HEK293 (cell line): Measurements from ENCODE around the gene CAPN5.
"Not testable (repeated sequence)": the region's sequence is repeated elsewhere in the genome, so short reads cannot be mapped to it uniquely, and the experiment has no call there.

Source experiments
- CTCF ChIA-PET: fragments of 350-600 bp; formaldehyde crosslinking; extraction: SDS; loops from one replicate; lab custom pipeline; 2021; ENCODE audit warnings: antibody characterized with exemption; lab: Yijun Ruan, JAX
- POLR2A ChIA-PET: fragments of 300-600 bp; formaldehyde crosslinking; extraction: SDS; loops from one replicate; lab custom pipeline; 2020; ENCODE audit warnings: antibody characterized with exemption, inconsistent platforms; lab: Yijun Ruan, JAX
- H3K27ac ChIP-seq: fragments of 200-500 bp; sonication (Bioruptor generic); 2 replicates; pipeline ENCODE4 v1.5.1; 2014; ENCODE audit warnings: low read depth, low read length, control low read depth, inconsistent platforms; ENCODE audit errors: extremely low read depth
- H3K36me3 ChIP-seq, 2 experiments: fragments of 200-500 bp in 1 of 2; sonication (Bioruptor generic) in 1 of 2; 1 replicate in 1 of 2; 2 replicates in 1 of 2; pipeline ENCODE4 v1.5.1; 2014 to 2017; ENCODE audit warnings: inconsistent platforms in 2 of 2, low read length in 2 of 2; ENCODE audit not compliant: control insufficient read depth in 2 of 2, insufficient read depth in 1 of 2
- H3K4me1 ChIP-seq: fragments of 200-500 bp; sonication (Bioruptor generic); 2 replicates; pipeline ENCODE4 v1.5.1; 2014; ENCODE audit warnings: mild to moderate bottlenecking, low read length, inconsistent platforms; ENCODE audit not compliant: control insufficient read depth, insufficient read depth
- H3K4me3 ChIP-seq: 2 replicates; pipeline ENCODE4 v1.5.1; 2011; ENCODE audit warnings: low read depth, mild to moderate bottlenecking, control low read depth, low read length, moderate library complexity
- H3K9me3 ChIP-seq: fragments of 200-500 bp; sonication (Bioruptor generic); 2 replicates; pipeline ENCODE4 v1.5.1; 2014; ENCODE audit warnings: low read depth, low read length, inconsistent platforms; ENCODE audit not compliant: control insufficient read depth, insufficient read depth
- EGR2 ChIP-seq: fragments of 450-650 bp; formaldehyde crosslinking; IDR thresholded peaks from 2 replicates; pipeline ENCODE4 v1.5.1; 2016; ENCODE audit warnings: low read depth, missing biosample characterization, missing genetic modification characterization
- GLIS1 ChIP-seq: fragments of 450-650 bp; formaldehyde crosslinking; IDR thresholded peaks from 2 replicates; pipeline ENCODE4 v1.5.1; 2016; ENCODE audit warnings: missing biosample characterization, missing genetic modification characterization
- GLIS2 ChIP-seq: fragments of 450-650 bp; formaldehyde crosslinking; IDR thresholded peaks from 2 replicates; pipeline ENCODE4 v1.5.1; 2016; ENCODE audit warnings: missing biosample characterization, missing genetic modification characterization
- KLF1 ChIP-seq: fragments of 450-650 bp; formaldehyde crosslinking; IDR thresholded peaks from 2 replicates; pipeline ENCODE4 v1.5.1; 2016; ENCODE audit warnings: missing biosample characterization, missing genetic modification characterization
- ZBTB17 ChIP-seq: fragments of 450-650 bp; formaldehyde crosslinking; IDR thresholded peaks from 2 replicates; pipeline ENCODE4 v1.5.1; 2016; ENCODE audit warnings: missing biosample characterization, missing genetic modification characterization
- ZIC2 ChIP-seq: fragments of 450-650 bp; formaldehyde crosslinking; IDR thresholded peaks from 2 replicates; pipeline ENCODE4 v1.5.1; 2016; ENCODE audit warnings: missing biosample characterization, missing genetic modification characterization
- ZNF146 ChIP-seq: fragments of 450-650 bp; formaldehyde crosslinking; IDR thresholded peaks from 2 replicates; pipeline ENCODE4 v1.5.1; 2016; ENCODE audit warnings: missing biosample characterization, missing genetic modification characterization
- ZNF169 ChIP-seq: fragments of 450-650 bp; formaldehyde crosslinking; IDR thresholded peaks from 2 replicates; pipeline ENCODE4 v1.5.1; 2016; ENCODE audit warnings: missing biosample characterization, missing genetic modification characterization
- ZNF473 ChIP-seq: fragments of 450-650 bp; formaldehyde crosslinking; IDR thresholded peaks from 2 replicates; pipeline ENCODE4 v1.5.1; 2017; ENCODE audit warnings: missing biosample characterization, missing genetic modification characterization
- ZNF610 ChIP-seq: fragments of 450-650 bp; formaldehyde crosslinking; IDR thresholded peaks from 2 replicates; pipeline ENCODE4 v1.5.1; 2016; ENCODE audit warnings: missing biosample characterization, missing genetic modification characterization, borderline replicate concordance
- ZNF707 ChIP-seq: fragments of 450-650 bp; formaldehyde crosslinking; IDR thresholded peaks from 2 replicates; pipeline ENCODE4 v1.5.1; 2016; ENCODE audit warnings: missing biosample characterization, missing genetic modification characterization
- ZNF768 ChIP-seq: fragments of 450-650 bp; formaldehyde crosslinking; IDR thresholded peaks from 2 replicates; pipeline ENCODE4 v1.5.1; 2018; ENCODE audit warnings: missing biosample characterization, mild to moderate bottlenecking, missing genetic modification characterization
- ZSCAN5A ChIP-seq: fragments of 450-650 bp; formaldehyde crosslinking; IDR thresholded peaks from 2 replicates; pipeline ENCODE4 v1.5.1; 2016; ENCODE audit warnings: missing biosample characterization, missing genetic modification characterization
- ZXDB ChIP-seq: fragments of 450-650 bp; formaldehyde crosslinking; IDR thresholded peaks from 2 replicates; pipeline ENCODE4 v1.5.1; 2016; ENCODE audit warnings: missing biosample characterization, missing genetic modification characterization
- TF ChIP-seq, protein P1 (sequence below): fragments of 450-650 bp; formaldehyde crosslinking; IDR thresholded peaks from 2 replicates; pipeline ENCODE4 v1.5.1; 2016; ENCODE audit warnings: missing biosample characterization, missing genetic modification characterization
- TF ChIP-seq, protein P2 (sequence below): fragments of 450-650 bp; formaldehyde crosslinking; IDR thresholded peaks from 2 replicates; pipeline ENCODE4 v1.5.1; 2017; ENCODE audit warnings: missing biosample characterization, missing genetic modification characterization

Gene CAPN5

DNA sequence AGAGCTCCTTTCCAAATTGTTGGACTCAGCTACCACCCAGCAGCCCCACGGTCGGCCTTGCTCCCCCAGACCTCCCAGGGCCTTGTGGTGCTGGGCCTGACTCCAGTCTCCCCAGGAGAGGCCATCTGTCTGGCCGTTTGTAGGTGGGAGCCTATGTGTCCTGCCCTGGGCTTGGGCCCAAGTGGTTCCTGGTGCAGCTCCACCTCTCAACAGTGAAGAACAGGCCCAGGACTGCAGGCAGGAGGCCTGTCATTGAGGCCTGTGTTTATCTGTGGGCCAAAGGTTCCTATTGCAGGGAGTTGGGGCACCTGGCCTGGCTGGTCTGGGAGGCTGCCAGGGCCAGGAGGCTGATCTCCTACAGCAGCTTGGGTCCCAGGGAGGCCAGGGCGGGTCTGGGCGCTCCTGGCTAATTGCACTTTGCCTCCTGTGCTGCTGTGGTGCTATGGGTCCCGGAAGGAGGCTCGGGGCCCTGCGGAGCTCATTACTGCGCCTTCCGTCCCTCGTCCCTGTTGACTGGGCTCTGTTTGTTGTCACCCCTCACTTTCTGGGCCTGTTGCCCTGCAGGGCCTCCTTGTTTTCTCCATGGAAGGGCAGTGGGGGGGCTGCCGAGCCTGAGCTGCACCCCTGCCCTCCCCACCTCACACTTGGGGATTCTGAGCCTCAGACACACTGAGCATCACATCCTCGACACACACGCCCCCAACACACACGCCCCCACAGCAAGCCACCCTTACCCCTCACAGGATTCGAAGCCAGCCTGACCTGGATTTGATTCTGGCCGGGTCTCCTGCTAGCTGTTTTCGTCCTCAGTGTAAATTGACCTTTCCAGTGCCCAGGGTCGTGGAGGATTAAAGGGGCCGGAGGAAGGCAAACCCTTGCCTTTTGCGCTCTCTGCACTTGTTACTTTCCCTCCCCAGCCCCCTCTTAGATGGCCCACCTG lies 29.1 kb downstream of the CAPN5 start:
- H3K4me1 ChIP-seq, result no peaks in the 10 kb centered on the region
- H3K27ac ChIP-seq, result no peak overlapping the region
- no peaks in the 10 kb centered on the region for H3K9me3 ChIP-seq
- POLR2A ChIA-PET, result interaction anchor here (1.2 kb wide), 1 partner anchor 48 kb away, joined by 4 read pairs; no protein-coding TSS in a partner anchor
- TF ChIP-seq ZNF707 (no peak), GLIS1 (tag by site-specific recombination) (peak; percentile 74), ZSCAN5A (no peak), GLIS2 (tag by site-specific recombination) (no peak), ZIC2 (tag by site-specific recombination) (peak; percentile 16)
- TF ChIP-seq, protein P1, sequence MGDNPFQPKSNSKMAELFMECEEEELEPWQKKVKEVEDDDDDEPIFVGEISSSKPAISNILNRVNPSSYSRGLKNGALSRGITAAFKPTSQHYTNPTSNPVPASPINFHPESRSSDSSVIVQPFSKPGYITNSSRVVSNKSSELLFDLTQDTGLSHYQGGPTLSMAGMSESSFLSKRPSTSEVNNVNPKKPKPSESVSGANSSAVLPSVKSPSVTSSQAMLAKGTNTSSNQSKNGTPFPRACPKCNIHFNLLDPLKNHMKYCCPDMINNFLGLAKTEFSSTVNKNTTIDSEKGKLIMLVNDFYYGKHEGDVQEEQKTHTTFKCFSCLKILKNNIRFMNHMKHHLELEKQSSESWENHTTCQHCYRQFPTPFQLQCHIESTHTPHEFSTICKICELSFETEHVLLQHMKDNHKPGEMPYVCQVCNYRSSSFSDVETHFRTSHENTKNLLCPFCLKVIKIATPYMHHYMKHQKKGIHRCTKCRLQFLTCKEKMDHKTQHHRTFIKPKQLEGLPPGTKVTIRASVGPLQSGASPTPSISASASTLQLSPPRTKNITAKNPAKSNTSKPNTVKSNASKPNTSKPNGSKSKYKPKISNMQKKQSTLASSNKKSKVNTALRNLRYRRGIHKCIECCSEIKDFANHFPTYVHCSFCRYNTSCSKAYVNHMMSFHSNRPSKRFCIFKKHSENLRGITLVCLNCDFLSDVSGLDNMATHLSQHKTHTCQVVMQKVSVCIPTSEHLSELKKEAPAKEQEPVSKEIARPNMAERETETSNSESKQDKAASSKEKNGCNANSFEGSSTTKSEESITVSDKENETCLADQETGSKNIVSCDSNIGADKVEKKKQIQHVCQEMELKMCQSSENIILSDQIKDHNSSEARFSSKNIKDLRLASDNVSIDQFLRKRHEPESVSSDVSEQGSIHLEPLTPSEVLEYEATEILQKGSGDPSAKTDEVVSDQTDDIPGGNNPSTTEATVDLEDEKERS (tag by site-specific recombination), result no peak
- TF ChIP-seq, all 188 proteins: peak for 2
- no peaks in the 10 kb centered on the region for H3K36me3 ChIP-seq
- CTCF ChIA-PET, result interaction anchor here (0.5 to 1.4 kb wide), 5 partner anchors 17 to 176 kb away, joined by 3 read pairs; no protein-coding TSS in a partner anchor
- no peak overlapping the region for H3K4me3 ChIP-seq

- ChIA-PET POLR2A (interaction anchor here (1.2 kb wide), 1 partner anchor 49 kb away, joined by 4 read pairs; no protein-coding TSS in a partner anchor), CTCF (interaction anchor here (1.4 kb wide), 1 partner anchor 49 kb away, joined by 3 read pairs; no protein-coding TSS in a partner anchor)
- Histone ChIP-seq H3K9me3 (no peaks in the 10 kb centered on the region), H3K4me1 (no peaks in the 10 kb centered on the region), H3K4me3 (no peak overlapping the region), H3K27ac (no peak overlapping the region)
- peak; percentile 74 for TF ChIP-seq KLF1 (tag by site-specific recombination)
- TF ChIP-seq EGR2 (tag by site-specific recombination), result no peak
- peak; percentile 27; the same call in 1 of the 2 replicates for TF ChIP-seq GLIS1 (tag by site-specific recombination)
- TF ChIP-seq, all 188 proteins: peak for 2
- no peaks in the 10 kb centered on the region for H3K36me3 ChIP-seq
These were observed 29.8 kb downstream of the CAPN5 start for GRCh38 chr11:77096591-77097019.

GRCh38 chr11:77097180-77097579 lies 30.4 kb downstream of the CAPN5 start:
- H3K36me3 ChIP-seq, CTCF ChIA-PET, H3K4me1 ChIP-seq, H3K4me3 ChIP-seq, H3K9me3 ChIP-seq, H3K27ac ChIP-seq: not testable (repeated sequence)
- POLR2A ChIA-PET, result interaction anchor here (1.2 kb wide), 1 partner anchor 50 kb away, joined by 4 read pairs; no protein-coding TSS in a partner anchor

- H3K4me1 ChIP-seq, result no peaks in the 10 kb centered on the region
- no peaks in the 10 kb centered on the region for H3K9me3 ChIP-seq
- H3K36me3 ChIP-seq, result no peaks in the 10 kb centered on the region
- TF ChIP-seq ZNF146 (tag by site-specific recombination) (no peak), ZNF768 (no peak), ZXDB (tag by site-specific recombination) (no peak), ZNF610 (no peak), ZNF473 (tag by site-specific recombination) (no peak), ZBTB17 (tag by site-specific recombination) (no peak), ZNF169 (tag by site-specific recombination) (no peak)
- TF ChIP-seq, protein P2, sequence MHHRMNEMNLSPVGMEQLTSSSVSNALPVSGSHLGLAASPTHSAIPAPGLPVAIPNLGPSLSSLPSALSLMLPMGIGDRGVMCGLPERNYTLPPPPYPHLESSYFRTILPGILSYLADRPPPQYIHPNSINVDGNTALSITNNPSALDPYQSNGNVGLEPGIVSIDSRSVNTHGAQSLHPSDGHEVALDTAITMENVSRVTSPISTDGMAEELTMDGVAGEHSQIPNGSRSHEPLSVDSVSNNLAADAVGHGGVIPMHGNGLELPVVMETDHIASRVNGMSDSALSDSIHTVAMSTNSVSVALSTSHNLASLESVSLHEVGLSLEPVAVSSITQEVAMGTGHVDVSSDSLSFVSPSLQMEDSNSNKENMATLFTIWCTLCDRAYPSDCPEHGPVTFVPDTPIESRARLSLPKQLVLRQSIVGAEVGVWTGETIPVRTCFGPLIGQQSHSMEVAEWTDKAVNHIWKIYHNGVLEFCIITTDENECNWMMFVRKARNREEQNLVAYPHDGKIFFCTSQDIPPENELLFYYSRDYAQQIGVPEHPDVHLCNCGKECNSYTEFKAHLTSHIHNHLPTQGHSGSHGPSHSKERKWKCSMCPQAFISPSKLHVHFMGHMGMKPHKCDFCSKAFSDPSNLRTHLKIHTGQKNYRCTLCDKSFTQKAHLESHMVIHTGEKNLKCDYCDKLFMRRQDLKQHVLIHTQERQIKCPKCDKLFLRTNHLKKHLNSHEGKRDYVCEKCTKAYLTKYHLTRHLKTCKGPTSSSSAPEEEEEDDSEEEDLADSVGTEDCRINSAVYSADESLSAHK (tag by site-specific recombination), result no peak
- CTCF ChIA-PET, result interaction anchor here (0.7 to 2.9 kb wide), 5 partner anchors 9 to 457 kb away, joined by 3 to 18 read pairs (median 4); no protein-coding TSS in a partner anchor
- no peak overlapping the region for H3K4me3 ChIP-seq
- POLR2A ChIA-PET, result no interaction called here
- no peak overlapping the region for H3K27ac ChIP-seq
These were observed 33.6 kb downstream of the CAPN5 start for GRCh38 chr11:77100166-77101042.
